Psoas muscle (tissue), 8 donors: Measurements from ENCODE around the gene CBFA2T3. TPM values are rescaled to one million over a fixed set of nuclear protein-coding genes. Genes with fewer than 3 reads are reported as not detected.

Experiments used
- ATAC-seq, 4 donors: fragments of 200-7000 bp; cut with Tn5 transposase; one replicate each; pipeline ENCODE4 v1.9.1; 2020; ENCODE audit warnings: moderate library complexity in 3 of 4, mild to moderate bottlenecking in 2 of 4
- DNase-seq, 2 donors: peaks; one replicate each; pipeline ENCODE4 v3.0.0-alpha.2; 2020
- H3K27ac ChIP-seq: fragments of 200-600 bp; one replicate; pipeline ENCODE4 v1.8.0; 2022
- H3K27me3 ChIP-seq, 3 donors: fragments of 200-600 bp in 1 of 3; one replicate each; pipeline versions ENCODE4 v1.6.1 to v1.8.0; 2013 to 2022; ENCODE audit warnings: low read length in 2 of 3, mild to moderate bottlenecking in 2 of 3, moderate library complexity in 1 of 3; ENCODE audit not compliant: insufficient read depth in 3 of 3
- H3K36me3 ChIP-seq, 2 donors: fragments of 200-600 bp in 1 of 2; one replicate each; pipeline versions ENCODE4 v1.6.1 to v1.8.0; 2013 to 2022; ENCODE audit warnings: low read depth in 1 of 2, mild to moderate bottlenecking in 1 of 2, moderate library complexity in 1 of 2; ENCODE audit not compliant: insufficient read depth in 1 of 2
- H3K4me1 ChIP-seq: fragments of 200-600 bp; one replicate; pipeline ENCODE4 v1.8.0; 2022
- H3K4me3 ChIP-seq: fragments of 200-600 bp; one replicate; pipeline ENCODE4 v1.8.0; 2022; ENCODE audit warnings: mild to moderate bottlenecking
- H3K9me3 ChIP-seq: fragments of 200-600 bp; one replicate; pipeline ENCODE4 v1.8.0; 2022
- CTCF ChIP-seq: fragments of 200-600 bp; IDR thresholded peaks from one replicate; pipeline ENCODE4 v1.8.0; 2022; ENCODE audit warnings: antibody characterized with exemption
- WGBS, 3 donors: extraction: QIAGEN DNeasy Blood & Tissue Kit; methylation state at CpG; one replicate each; pipeline versions ENCODE4 v1.1.6 to v1.1.7; 2013; 5-methylcytosine and 5-hydroxymethylcytosine counted together
- intact Hi-C, 2 donors: fragments of 100-400 bp; cut with DNase I; formaldehyde crosslinking; loops; one replicate each; pipeline versions ENCODE4 v1.11.0 to v1.14.2; 2022
- polyA plus RNA-seq, 3 donors: library from polyadenylated mRNA; stranded (reverse); fragments of 200-250 nt; gene quantifications; one replicate each; pipeline ENCODE4 v1.2.3, GENCODE V29; 2013
- total RNA-seq, 4 donors: library from RNA; stranded (reverse); fragmentation: NEBNext Ultra II Directional in 2 of 4; extraction: Animal tissue kit (Norgen Biotek cat#: 25700) in 2 of 4; gene quantifications; one replicate each; pipeline versions ENCODE4 v1.2.1 to v1.2.4, GENCODE V29; 2021 to 2023
- donor health status: healthy with polysubstance abuse.
- donor health status: DM: no; HTN: no; CAD: no; lungs with moderate emphysema.
- donor health status: Bipolar disorder and iron deficiency.
- donor health status: healthy.
- donor health status: DM: yes; HTN: yes; CAD: no.
- donor health status: DM: no; HTN: no; CAD: no.
- donor health status: DM: no; HTN: no; CAD: no.
- donor health status: DM: yes; HTN: yes; CAD: no.

The CBFA2T3 gene
- total and polyA plus RNA-seq, 7 donors, result 2.6 to 15.0 (median 6.0) TPM

DNA sequence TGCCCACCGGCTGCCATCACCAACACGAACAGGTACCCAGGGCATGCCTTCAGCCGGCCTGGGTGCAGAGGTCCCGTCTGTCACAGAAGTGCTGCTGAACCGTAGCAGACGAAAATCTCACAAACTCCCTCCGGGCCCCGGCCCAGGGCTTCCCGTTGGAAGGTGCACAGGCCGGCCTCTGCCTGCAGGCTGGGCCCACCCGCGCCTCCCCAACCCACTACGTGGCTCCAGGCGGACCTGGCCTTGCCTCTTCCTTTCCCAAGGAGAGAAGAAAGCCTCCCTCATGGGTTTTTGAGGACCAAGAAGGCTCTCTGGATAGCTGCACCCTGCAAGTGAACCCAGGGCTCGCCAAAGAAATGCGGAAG lies 65.1 kb downstream of the CBFA2T3 start:
- ATAC-seq (no peak), DNase-seq (no peak)
- peaks cover 0 to 3% (median 0%) of the 10 kb centered on the region in 3 donors for H3K27me3 ChIP-seq
- H3K4me3 ChIP-seq, result no peak overlapping the region
- H3K4me1 ChIP-seq, result no peaks in the 10 kb centered on the region
- no peak for TF ChIP-seq CTCF
- H3K27ac ChIP-seq, result no peak overlapping the region
- intact Hi-C loops, result loop anchor here in 1 of 2 donors (10.0 kb wide), 1 partner anchor 97 kb away; the partner anchor contains the start of gene APRT
- WGBS, 3 donors, result 86 to 93% (median 90%) methylated on average over 16 of the region's 16 CpGs
- H3K9me3 ChIP-seq, result no peaks in the 10 kb centered on the region
- H3K36me3 ChIP-seq, result no peaks in the 10 kb centered on the region

DNA sequence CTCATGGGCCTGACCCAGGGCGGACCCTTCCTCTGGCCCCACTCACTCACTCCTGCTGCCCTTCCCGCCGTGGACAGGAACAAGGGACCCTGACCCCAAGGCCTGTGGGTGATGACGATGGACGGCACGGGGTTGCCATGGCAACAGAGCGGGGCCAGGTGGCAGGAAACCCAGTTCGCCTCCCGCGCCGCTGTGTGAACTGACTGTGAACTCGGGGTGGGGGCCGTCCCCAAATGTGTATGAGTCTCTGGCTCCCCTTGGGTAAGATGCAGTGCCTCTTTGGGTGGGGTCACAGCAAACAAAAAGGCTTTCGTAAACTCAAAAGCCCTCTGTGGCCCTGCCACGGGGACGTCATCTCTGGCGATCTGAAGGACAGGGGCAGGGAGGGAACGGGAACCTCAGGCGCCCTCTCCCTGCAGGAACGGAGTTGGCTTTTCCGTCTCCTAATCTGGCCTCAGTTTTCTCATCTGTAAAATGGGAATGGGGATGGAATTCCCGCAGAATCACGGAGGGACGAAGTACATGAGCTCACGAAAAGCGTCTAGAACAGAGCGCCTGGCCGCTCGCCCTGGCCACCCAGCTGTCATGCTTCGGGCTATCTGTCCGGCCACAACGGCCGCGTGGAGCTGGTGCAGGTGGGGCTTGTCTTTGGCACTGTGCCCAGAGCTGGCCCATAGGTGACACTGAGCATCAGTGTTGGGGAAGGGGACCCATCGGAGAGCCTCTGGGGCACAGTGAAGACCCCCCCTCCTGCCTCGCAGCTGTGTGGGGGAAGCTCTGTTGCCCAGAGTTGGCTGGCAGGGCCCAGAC lies 65.7 kb downstream of the CBFA2T3 start:
- H3K4me3 ChIP-seq, result no peak overlapping the region
- ATAC-seq (no peak), DNase-seq (no peak)
- peaks cover 0 to 3% (median 0%) of the 10 kb centered on the region in 3 donors for H3K27me3 ChIP-seq
- WGBS, 3 donors, result 52 to 69% (median 61%) methylated on average over 35 to 36 of the region's 36 CpGs
- TF ChIP-seq CTCF, result no peak
- H3K27ac ChIP-seq, result peak overlapping the region; percentile 36
- no peaks in the 10 kb centered on the region for H3K36me3 ChIP-seq
- H3K9me3 ChIP-seq, result no peaks in the 10 kb centered on the region
- H3K4me1 ChIP-seq, result no peaks in the 10 kb centered on the region
- intact Hi-C loops, result loop anchor here in 1 of 2 donors (10.0 kb wide), 1 partner anchor 97 kb away; the partner anchor contains the start of gene APRT

DNA sequence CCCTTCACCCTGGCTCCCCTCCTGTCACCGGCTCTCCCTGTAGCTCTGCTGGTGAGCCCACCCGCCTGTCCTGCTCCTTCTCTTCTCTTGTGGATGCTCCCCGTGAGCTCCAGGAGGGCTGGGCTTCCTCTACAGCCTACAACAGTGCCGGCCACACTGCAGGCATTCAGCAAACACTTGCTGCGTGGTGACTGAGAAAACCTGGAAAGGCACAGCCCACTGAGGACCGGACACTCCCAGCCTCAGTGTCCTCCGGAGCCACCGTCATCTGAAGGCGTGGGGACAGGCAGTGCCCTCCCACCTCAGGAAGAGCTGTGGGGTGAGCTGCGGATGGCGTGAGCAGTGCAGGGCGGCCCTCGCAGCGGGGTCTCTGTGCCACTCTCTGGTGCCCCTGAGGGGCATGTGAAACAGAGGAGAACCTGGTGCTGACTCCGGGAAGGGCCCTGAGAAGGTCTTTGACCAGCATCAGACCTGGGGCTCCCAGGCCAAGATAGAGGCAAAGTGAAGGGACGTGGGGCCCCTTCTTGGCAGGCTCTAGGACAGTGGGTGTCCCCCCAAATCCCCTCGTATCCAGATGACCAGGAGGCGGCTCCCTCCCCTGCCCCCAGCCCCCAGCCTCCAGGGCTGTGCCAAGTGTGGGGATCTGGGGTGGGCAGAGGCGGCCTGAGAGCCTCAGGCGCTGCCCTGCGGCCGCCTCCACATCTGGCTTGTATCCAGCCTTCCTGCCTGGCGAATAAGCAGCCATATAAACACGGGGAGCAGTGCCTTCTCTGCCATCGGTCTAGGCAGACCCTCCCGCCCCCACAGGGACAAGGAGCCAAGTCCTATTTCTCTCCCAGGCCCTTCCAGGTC lies 66.5 kb downstream of the CBFA2T3 start:
- no peak overlapping the region for H3K4me3 ChIP-seq
- ATAC-seq (no peak), DNase-seq (no peak)
- 63 to 71% (median 71%) methylated on average over 26 of the region's 26 CpGs for WGBS, 3 donors
- TF ChIP-seq CTCF, result no peak
- H3K4me1 ChIP-seq, result no peaks in the 10 kb centered on the region
- no peaks in the 10 kb centered on the region for H3K9me3 ChIP-seq
- H3K36me3 ChIP-seq, result no peaks in the 10 kb centered on the region
- intact Hi-C loops, result loop anchor here in 1 of 2 donors (10.0 kb wide), 1 partner anchor 96 kb away; the partner anchor contains the start of gene APRT
- H3K27ac ChIP-seq, result peak overlapping the region; percentile 36
- peaks cover 0 to 3% (median 0%) of the 10 kb centered on the region in 3 donors for H3K27me3 ChIP-seq

DNA sequence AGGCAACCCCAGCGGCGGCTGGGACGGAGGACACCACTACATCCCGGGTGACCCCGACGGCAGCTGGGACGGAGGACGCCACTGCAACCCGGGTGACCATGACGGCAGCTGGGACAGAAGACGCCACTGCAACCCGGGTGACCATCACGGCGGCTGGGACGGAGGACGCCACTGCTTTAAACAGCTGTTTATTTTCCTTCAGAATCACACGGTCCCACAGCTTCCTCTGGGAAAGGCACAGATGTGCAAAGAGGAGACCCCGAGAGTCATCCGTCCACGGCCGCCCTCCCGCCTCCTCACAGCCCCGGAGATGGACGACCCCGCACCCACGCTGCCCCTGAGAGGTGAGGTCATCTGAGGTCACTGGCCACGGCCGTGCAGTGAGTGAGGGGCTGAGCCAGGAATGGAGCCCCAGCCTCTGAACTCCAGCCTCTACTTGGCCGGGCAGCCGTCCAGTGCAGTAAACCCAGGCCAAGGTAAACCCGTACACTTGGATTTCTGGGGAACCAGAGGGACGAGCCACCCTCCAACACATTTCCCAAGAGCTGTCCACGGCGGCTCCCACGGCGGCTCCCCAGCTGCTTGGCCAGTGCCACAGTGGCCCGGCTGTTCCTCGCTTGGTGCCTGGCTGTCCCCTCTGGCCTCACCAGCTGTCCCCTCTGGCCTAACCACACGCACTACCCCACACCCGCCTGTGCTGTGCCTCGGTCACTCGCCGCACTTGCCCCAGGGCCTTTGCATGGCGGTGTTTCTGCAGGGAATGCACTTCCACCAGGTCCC lies 67.4 kb downstream of the CBFA2T3 start:
- Histone ChIP-seq H3K27ac (peak overlapping the region; percentile 36), H3K4me1 (peaks cover 5% of the 10 kb centered on the region), H3K9me3 (no peaks in the 10 kb centered on the region), H3K4me3 (no peak overlapping the region), H3K36me3 (no peaks in the 10 kb centered on the region), H3K27me3 (peaks cover 0 to 3% (median 0%) of the 10 kb centered on the region in 3 donors)
- 45 to 70% (median 50%) methylated on average over 44 of the region's 44 CpGs for WGBS, 3 donors
- DNase-seq (no peak), ATAC-seq (peak in 1 of 4 donors; percentile 21)
- intact Hi-C loops, result loop anchor here in 1 of 2 donors (10.0 kb wide), 1 partner anchor 95 kb away; the partner anchor contains the start of gene APRT
- no peak for TF ChIP-seq CTCF
